GM18511 (cell line): Measurements from ENCODE around the gene TP63.

Source experiments
- ATAC-seq: cut with Tn5 transposase; IDR thresholded peaks from one replicate; pipeline ENCODE4 v1.9.1; 2021; ENCODE audit warnings: mild to moderate bottlenecking, moderate library complexity; ENCODE audit not compliant: unreplicated experiment

The TP63 gene

DNA sequence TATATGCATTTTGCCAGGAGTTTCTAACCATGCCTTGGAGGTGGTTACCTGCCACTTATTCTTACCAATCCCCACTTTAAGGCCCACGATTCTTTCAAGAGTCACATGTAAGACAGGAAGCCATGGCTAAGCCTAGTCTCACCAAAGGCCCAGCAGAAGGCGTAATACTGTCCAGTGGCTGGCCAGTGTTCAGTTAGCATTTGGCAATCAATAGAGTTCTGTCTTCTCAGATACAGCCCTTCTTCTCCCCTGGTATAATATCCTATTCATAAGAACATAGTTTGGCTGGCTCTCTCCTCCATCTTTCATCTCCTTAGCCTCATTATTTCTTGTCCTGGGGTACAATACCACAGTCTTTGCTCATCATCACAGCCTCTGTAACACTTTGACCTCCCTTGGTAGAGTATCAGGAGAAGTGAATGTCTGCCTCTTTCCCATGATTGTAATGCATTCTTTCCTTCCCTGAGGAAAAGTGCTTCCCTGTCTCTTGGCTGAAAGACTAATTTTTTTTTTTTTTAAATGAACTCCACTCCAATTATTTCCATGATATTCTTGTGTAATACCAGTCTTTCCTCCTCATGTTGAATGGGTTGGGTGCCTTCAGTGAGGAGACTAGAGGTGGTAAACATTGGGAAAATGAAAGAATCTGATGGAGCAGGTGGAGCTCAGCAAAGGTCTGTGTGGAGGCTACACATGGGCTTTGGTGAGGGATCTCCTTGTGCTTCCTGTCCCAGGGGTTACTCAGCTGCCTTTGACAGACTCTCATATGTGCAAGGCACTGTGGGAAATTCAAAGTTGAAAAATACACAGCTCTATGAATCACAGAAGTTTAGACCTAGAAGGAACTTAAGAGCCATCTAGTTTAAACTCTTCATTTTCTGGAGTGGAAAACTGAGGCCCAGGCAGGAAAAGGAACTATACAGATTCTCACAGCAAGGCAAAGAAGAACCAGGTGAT is 271.3 kb downstream of the TP63 start:
- no peak for ATAC-seq

GRCh38 chr3:189903562-189904250 is 272.5 kb downstream of the TP63 start:
- ATAC-seq = no peak

- no peak for ATAC-seq
Observed at GRCh38 chr3:189907803-189908202, 276.6 kb downstream of the TP63 start.

DNA sequence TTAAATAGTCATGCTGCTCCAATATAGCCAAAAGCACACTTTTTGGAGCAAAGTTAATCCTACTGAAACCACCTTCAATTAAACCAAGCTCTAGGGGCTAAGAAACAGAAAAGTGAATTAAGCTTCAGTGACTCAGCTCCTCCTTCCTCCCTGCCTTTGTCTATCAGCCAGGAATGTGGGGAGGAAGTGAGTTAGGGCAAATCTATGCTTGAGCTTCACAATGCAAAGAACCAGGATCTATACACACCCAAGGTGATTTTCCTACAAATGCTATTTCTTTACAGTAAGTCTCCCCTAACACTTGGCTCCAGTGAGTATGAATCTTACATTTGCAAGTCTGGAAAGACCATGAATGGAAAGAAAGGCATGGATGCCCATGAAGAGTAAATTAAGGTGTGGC is 277.5 kb downstream of the TP63 start:
- no peak for ATAC-seq

GRCh38 chr3:189909139-189909538 is 277.9 kb downstream of the TP63 start:
- ATAC-seq = no peak

DNA sequence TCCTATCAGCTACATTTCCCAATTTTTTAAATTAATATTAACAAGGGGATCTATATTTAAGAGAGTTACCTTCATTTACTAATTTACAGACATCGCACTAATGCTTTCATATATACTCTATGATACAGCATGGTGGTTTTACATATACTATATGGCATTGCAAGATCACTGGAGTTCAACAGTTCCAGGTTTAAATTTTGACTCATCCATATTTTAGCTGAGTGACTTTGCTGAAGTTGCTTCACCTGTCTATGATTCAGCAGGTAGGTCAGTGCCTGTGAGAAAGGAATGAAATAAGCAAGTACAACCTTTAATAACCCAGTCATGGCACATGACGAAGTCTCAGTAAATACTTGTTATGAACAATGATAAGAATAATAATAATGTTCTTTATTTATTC is 278.4 kb downstream of the TP63 start:
- no peak for ATAC-seq

DNA sequence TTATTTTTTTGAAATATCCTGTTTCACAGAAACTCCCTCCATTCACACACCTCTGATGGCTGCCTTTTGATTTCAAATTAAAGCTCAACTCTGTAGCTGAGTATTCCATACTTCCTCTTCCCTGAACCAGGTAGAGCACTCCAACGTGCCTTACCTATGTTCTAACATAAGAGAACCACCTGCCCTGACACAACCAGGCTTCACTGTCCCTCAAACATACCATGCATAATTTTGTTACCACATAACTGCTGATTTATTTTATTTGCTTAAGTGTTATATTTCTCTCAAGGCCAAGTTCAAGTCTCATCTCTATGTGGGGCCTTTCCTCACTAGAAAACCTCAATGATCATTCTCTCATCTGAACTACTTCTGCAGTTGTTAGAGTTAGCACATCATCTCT is 279.8 kb downstream of the TP63 start:
- no peak for ATAC-seq

GRCh38 chr3:189914799-189915198 is 283.6 kb downstream of the TP63 start:
- ATAC-seq = no peak

- no peak for ATAC-seq
Observed at GRCh38 chr3:189921770-189922169, 290.6 kb downstream of the TP63 start.

- ATAC-seq = no peak
Observed at GRCh38 chr3:189927975-189928895, 297.0 kb downstream of the TP63 start.

GRCh38 chr3:189936201-189936945 is 305.2 kb downstream of the TP63 start:
- ATAC-seq = no peak

DNA sequence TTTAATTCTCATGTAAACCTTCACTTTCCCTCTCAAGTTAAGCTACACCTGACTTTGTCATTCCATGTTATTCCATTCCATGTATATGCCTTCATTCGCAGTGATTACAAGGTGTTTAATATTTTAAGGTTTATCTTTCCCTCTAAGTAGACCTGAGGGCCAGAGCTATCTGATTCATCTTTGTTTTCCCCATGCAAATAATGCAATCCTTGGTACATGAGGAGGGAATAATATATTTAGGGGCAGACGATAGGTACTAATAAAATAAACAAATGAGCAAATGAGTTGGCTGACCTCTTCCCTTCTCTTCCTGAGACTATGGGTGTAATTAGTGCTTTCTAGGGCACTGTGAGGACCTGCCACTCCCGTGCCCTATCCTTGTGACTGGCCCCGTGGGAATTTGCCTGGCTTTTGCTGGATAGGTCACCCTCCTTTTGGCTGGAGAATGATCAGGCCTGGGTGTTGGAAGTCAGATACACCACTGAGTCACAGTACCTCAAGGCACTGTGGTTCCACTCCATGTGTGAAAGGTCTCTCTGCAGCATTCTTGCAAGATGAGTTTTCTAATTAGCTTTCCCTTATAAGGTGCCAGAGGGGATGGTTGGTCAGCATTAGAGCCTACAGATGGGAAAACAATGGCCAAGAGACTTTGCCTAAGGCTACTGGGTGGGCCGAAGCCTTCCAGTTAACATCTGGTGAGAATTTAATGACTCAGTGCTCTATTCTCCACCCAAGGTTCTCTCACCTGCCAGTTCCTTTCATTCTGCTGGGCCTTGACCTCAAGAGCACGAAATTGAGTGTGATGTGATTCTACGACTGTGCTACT is 306.3 kb downstream of the TP63 start:
- no peak for ATAC-seq

GRCh38 chr3:189941125-189941524 is 309.9 kb downstream of the TP63 start:
- ATAC-seq = no peak

- no peak for ATAC-seq
Observed at GRCh38 chr3:189941679-189942078, 310.5 kb downstream of the TP63 start.

- ATAC-seq = no peak
Observed at GRCh38 chr3:189942948-189943347, 311.8 kb downstream of the TP63 start.

GRCh38 chr3:189944285-189945145 is 313.3 kb downstream of the TP63 start:
- no peak for ATAC-seq

GRCh38 chr3:189945935-189946709 is 314.9 kb downstream of the TP63 start:
- no peak for ATAC-seq
